ENCODE data around the gene BRI3BP.

Gene BRI3BP

DNA sequence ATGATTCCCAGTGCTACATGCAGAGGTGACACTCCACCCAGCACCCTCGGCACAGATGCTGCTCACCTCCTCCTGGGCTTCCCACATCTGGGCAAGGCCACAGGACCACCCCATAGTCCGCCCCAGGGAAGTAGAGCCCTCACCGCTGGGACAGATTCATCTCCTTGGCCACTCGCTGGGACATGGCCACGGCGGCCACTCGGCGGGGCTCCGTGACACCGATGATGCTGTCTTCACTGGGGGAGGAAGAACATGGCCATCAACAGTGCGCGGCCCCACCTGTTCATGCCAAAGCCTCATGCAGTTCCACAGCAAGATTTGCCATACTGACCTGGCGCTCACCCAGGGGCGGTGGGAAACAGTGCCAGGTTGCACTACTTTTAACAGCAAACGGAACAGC lies 18.2 kb upstream of the BRI3BP start:
- Histone ChIP-seq H4K91ac (ENCODE audit: low read depth, low read length) (no peak overlapping the region), H3K9ac (ENCODE audit: low read length) (no peak overlapping the region), H3K36me3 (ENCODE audit: control insufficient read depth in 1 of 2, insufficient read depth in 2 of 2, low read length in 2 of 2) (peaks cover 56 to 64% of the 10 kb centered on the region in 2 experiments), H3K79me2 (ENCODE audit: control insufficient read depth, insufficient read depth, low read length, poor library complexity) (no peaks in the 10 kb centered on the region), H3K14ac (ENCODE audit: low read length) (no peak overlapping the region), H3K4me2 (ENCODE audit: low read length) (no peak overlapping the region), H3K9me3 (ENCODE audit: insufficient read depth, low read depth, low read length) (no peaks in the 10 kb centered on the region), H3K23ac (ENCODE audit: low read length) (no peak overlapping the region), H2BK12ac (ENCODE audit: low read length) (no peak overlapping the region), H2BK5ac (ENCODE audit: low read depth, low read length, poor library complexity) (no peak overlapping the region), H3K4me1 (ENCODE audit: control insufficient read depth in 1 of 2, insufficient read depth in 2 of 2, low read length in 2 of 2) (no peaks in the 10 kb centered on the region), H2AFZ (ENCODE audit: insufficient read depth, low read length, poor library complexity) (no peak overlapping the region), H3K79me1 (ENCODE audit: low read length) (no peaks in the 10 kb centered on the region), H4K12ac (ENCODE audit: low read depth, low read length) (no peak overlapping the region), H3K27ac (ENCODE audit: low read depth, low read length) (no peak overlapping the region), H3K4me3 (ENCODE audit: low read depth, low read length) (no peak overlapping the region), H2BK120ac (ENCODE audit: insufficient read depth, low read length, poor library complexity) (no peak overlapping the region), H3K4ac (ENCODE audit: low read depth, low read length) (no peak overlapping the region), H3K27me3 (ENCODE audit: insufficient read depth, low read length) (no peaks in the 10 kb centered on the region), H3K18ac (ENCODE audit: low read length) (no peak overlapping the region), H2AK5ac (ENCODE audit: low read length) (no peak overlapping the region), H4K8ac (ENCODE audit: low read depth, low read length) (no peak overlapping the region)
- DNase-seq, result no peak
- no CpG with 5 or more reads among the region's 15 CpGs for WGBS (ENCODE audit: extremely low coverage, insufficient coverage, insufficient read length)

DNA sequence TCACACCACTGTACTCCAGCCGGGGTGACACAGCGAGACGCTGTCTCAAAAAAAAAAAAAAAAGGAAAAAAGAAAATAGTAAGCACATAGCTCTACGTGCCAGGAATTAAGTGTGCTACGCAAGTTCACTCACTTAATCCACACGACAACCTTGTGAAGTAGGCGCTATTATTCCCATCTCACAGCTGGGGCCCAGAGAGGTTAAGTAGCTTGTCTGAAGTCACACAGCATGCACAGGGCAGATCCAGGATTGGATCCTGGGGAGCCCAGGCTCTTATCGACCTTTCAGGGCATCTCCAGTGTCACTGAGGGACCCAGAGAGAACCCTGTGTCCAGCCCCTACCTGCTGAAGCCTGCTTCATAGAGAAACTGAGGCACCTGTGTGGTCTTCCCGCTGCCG lies 16.4 kb upstream of the BRI3BP start:
- H3K18ac ChIP-seq (ENCODE audit: low read length), result no peak overlapping the region
- no peak overlapping the region for H4K12ac ChIP-seq (ENCODE audit: low read depth, low read length)
- H4K91ac ChIP-seq (ENCODE audit: low read depth, low read length), result no peak overlapping the region
- peaks cover 51 to 58% of the 10 kb centered on the region in 2 experiments for H3K36me3 ChIP-seq (ENCODE audit: control insufficient read depth in 1 of 2, insufficient read depth in 2 of 2, low read length in 2 of 2)
- H3K9ac ChIP-seq (ENCODE audit: low read length), result no peak overlapping the region
- H3K14ac ChIP-seq (ENCODE audit: low read length), result no peak overlapping the region
- no CpG with 5 or more reads among the region's 10 CpGs for WGBS (ENCODE audit: extremely low coverage, insufficient coverage, insufficient read length)
- H2BK120ac ChIP-seq (ENCODE audit: insufficient read depth, low read length, poor library complexity), result no peak overlapping the region
- no peak overlapping the region for H2BK12ac ChIP-seq (ENCODE audit: low read length)
- no peak overlapping the region for H3K4ac ChIP-seq (ENCODE audit: low read depth, low read length)
- no peak overlapping the region for H2AK5ac ChIP-seq (ENCODE audit: low read length)
- no peak overlapping the region for H2BK5ac ChIP-seq (ENCODE audit: low read depth, low read length, poor library complexity)
- H3K23ac ChIP-seq (ENCODE audit: low read length), result no peak overlapping the region
- H4K8ac ChIP-seq (ENCODE audit: low read depth, low read length), result no peak overlapping the region
- H3K27me3 ChIP-seq (ENCODE audit: insufficient read depth, low read length), result no peaks in the 10 kb centered on the region
- no peaks in the 10 kb centered on the region for H3K4me1 ChIP-seq (ENCODE audit: control insufficient read depth in 1 of 2, insufficient read depth in 2 of 2, low read length in 2 of 2)
- H3K4me3 ChIP-seq (ENCODE audit: low read depth, low read length), result no peak overlapping the region
- no peaks in the 10 kb centered on the region for H3K9me3 ChIP-seq (ENCODE audit: insufficient read depth, low read depth, low read length)
- no peaks in the 10 kb centered on the region for H3K79me2 ChIP-seq (ENCODE audit: control insufficient read depth, insufficient read depth, low read length, poor library complexity)
- DNase-seq, result no peak
- H2AFZ ChIP-seq (ENCODE audit: insufficient read depth, low read length, poor library complexity), result no peak overlapping the region
- no peak overlapping the region for H3K4me2 ChIP-seq (ENCODE audit: low read length)
- no peak overlapping the region for H3K27ac ChIP-seq (ENCODE audit: low read depth, low read length)
- no peaks in the 10 kb centered on the region for H3K79me1 ChIP-seq (ENCODE audit: low read length)

DNA sequence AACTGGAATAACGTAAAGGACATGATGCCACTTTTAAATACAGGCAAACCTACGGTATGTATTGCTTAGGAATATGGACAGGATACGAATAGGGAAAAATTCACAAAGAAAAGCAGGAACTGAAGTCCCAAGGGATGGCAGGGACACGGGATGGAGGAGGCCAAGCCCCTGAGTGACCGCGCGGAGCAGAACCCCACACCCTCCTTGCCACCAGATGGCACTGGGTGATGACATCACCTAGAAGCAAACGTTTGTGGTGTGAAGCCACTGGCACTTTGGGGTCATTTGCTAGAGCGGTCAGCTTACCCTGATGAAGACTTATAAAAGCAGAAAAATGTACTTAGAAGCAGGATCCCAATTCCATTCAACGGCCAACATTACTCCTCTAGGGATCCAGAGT lies 13.9 kb upstream of the BRI3BP start:
- H2BK12ac ChIP-seq (ENCODE audit: low read length), result no peak overlapping the region
- no peak overlapping the region for H3K4ac ChIP-seq (ENCODE audit: low read depth, low read length)
- no peaks in the 10 kb centered on the region for H3K27me3 ChIP-seq (ENCODE audit: insufficient read depth, low read length)
- H3K79me1 ChIP-seq (ENCODE audit: low read length), result no peaks in the 10 kb centered on the region
- H3K23ac ChIP-seq (ENCODE audit: low read length), result no peak overlapping the region
- H3K9me3 ChIP-seq (ENCODE audit: insufficient read depth, low read depth, low read length), result no peaks in the 10 kb centered on the region
- H4K91ac ChIP-seq (ENCODE audit: low read depth, low read length), result no peak overlapping the region
- no peak overlapping the region for H2AFZ ChIP-seq (ENCODE audit: insufficient read depth, low read length, poor library complexity)
- no peak overlapping the region for H2BK5ac ChIP-seq (ENCODE audit: low read depth, low read length, poor library complexity)
- H3K9ac ChIP-seq (ENCODE audit: low read length), result no peak overlapping the region
- no peak overlapping the region for H2AK5ac ChIP-seq (ENCODE audit: low read length)
- H3K27ac ChIP-seq (ENCODE audit: low read depth, low read length), result no peak overlapping the region
- no peak overlapping the region for H3K4me2 ChIP-seq (ENCODE audit: low read length)
- WGBS (ENCODE audit: extremely low coverage, insufficient coverage, insufficient read length), result no CpG with 5 or more reads among the region's 10 CpGs
- no peak overlapping the region for H3K14ac ChIP-seq (ENCODE audit: low read length)
- H3K18ac ChIP-seq (ENCODE audit: low read length), result no peak overlapping the region
- H3K36me3 ChIP-seq (ENCODE audit: control insufficient read depth in 1 of 2, insufficient read depth in 2 of 2, low read length in 2 of 2), result peaks cover 56 to 63% of the 10 kb centered on the region in 2 experiments
- H3K79me2 ChIP-seq (ENCODE audit: control insufficient read depth, insufficient read depth, low read length, poor library complexity), result no peaks in the 10 kb centered on the region
- H3K4me1 ChIP-seq (ENCODE audit: control insufficient read depth in 1 of 2, insufficient read depth in 2 of 2, low read length in 2 of 2), result no peaks in the 10 kb centered on the region
- H4K8ac ChIP-seq (ENCODE audit: low read depth, low read length), result no peak overlapping the region
- H2BK120ac ChIP-seq (ENCODE audit: insufficient read depth, low read length, poor library complexity), result no peak overlapping the region
- no peak overlapping the region for H4K12ac ChIP-seq (ENCODE audit: low read depth, low read length)
- no peak overlapping the region for H3K4me3 ChIP-seq (ENCODE audit: low read depth, low read length)
- no peak for DNase-seq

DNA sequence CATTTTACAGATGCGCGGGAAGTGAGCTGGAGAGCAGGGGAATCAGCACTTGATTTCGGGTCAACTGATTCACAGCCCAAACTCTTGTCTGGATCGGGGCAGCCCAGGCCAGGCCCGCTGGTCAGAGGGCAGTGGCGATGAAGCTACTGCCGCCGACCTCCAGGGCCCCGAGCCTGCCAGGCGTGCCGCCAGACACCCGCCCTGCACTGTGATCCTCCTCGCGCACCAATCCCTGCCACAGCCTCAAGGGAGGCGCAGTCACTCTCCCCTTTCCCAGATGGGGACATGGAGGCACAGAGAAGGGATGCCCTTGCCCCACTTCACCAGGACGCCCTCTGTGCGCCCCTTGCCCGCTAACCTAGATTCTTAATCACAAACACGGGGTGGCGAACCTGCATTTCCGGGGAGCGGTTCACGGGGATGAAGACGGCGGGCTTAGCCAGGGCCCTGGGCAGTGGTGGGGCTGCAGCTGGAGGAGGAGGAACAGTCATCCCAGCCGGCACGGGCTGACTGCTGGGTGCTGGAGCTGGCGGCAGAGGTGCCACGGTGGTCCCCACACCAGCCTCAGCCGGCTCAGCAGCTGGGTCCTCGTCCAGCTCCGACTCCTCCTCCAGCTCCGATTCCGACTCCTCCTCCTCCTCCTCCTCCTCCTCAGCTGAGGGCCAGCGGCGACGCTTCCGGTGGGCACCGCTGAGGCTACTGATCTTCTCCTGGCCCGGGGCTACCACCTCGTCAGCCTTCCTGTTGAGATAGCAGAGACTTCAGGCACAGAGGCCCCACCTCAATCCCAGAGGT lies 13.2 kb upstream of the BRI3BP start:
- no peak overlapping the region for H3K14ac ChIP-seq (ENCODE audit: low read length)
- H3K9ac ChIP-seq (ENCODE audit: low read length), result no peak overlapping the region
- H3K79me1 ChIP-seq (ENCODE audit: low read length), result no peaks in the 10 kb centered on the region
- H4K8ac ChIP-seq (ENCODE audit: low read depth, low read length), result no peak overlapping the region
- H3K23ac ChIP-seq (ENCODE audit: low read length), result no peak overlapping the region
- no peak overlapping the region for H2BK5ac ChIP-seq (ENCODE audit: low read depth, low read length, poor library complexity)
- no peaks in the 10 kb centered on the region for H3K9me3 ChIP-seq (ENCODE audit: insufficient read depth, low read depth, low read length)
- no peak overlapping the region for H3K4me3 ChIP-seq (ENCODE audit: low read depth, low read length)
- H2BK120ac ChIP-seq (ENCODE audit: insufficient read depth, low read length, poor library complexity), result no peak overlapping the region
- no peak overlapping the region for H3K4me2 ChIP-seq (ENCODE audit: low read length)
- no peaks in the 10 kb centered on the region for H3K4me1 ChIP-seq (ENCODE audit: control insufficient read depth in 1 of 2, insufficient read depth in 2 of 2, low read length in 2 of 2)
- H2AK5ac ChIP-seq (ENCODE audit: low read length), result no peak overlapping the region
- no peaks in the 10 kb centered on the region for H3K79me2 ChIP-seq (ENCODE audit: control insufficient read depth, insufficient read depth, low read length, poor library complexity)
- no peak for DNase-seq
- no CpG with 5 or more reads among the region's 41 CpGs for WGBS (ENCODE audit: extremely low coverage, insufficient coverage, insufficient read length)
- no peak overlapping the region for H3K4ac ChIP-seq (ENCODE audit: low read depth, low read length)
- H2BK12ac ChIP-seq (ENCODE audit: low read length), result no peak overlapping the region
- H3K18ac ChIP-seq (ENCODE audit: low read length), result no peak overlapping the region
- no peaks in the 10 kb centered on the region for H3K27me3 ChIP-seq (ENCODE audit: insufficient read depth, low read length)
- H4K91ac ChIP-seq (ENCODE audit: low read depth, low read length), result no peak overlapping the region
- no peak overlapping the region for H4K12ac ChIP-seq (ENCODE audit: low read depth, low read length)
- H3K36me3 ChIP-seq (ENCODE audit: control insufficient read depth in 1 of 2, insufficient read depth in 2 of 2, low read length in 2 of 2), result peaks cover 55 to 61% of the 10 kb centered on the region in 2 experiments
- H3K27ac ChIP-seq (ENCODE audit: low read depth, low read length), result no peak overlapping the region
- no peak overlapping the region for H2AFZ ChIP-seq (ENCODE audit: insufficient read depth, low read length, poor library complexity)

All from trophoblast cell (in vitro differentiated cells and primary cell).